ENCODE data around the gene GHRHR.

Gene GHRHR

GRCh38 chr7:30965372-30965771 lies 1.6 kb downstream of the GHRHR start:
- TF ChIP-seq CTCF (IDR thresholded peaks at IDR 0.05): no peak
- DNase-seq (ENCODE audit: low spot score): no peak
- no peak overlapping the region for H3K27ac ChIP-seq
- no peak overlapping the region for H3K4me3 ChIP-seq

GRCh38 chr7:30965883-30966282 lies 2.1 kb downstream of the GHRHR start:
- TF ChIP-seq CTCF (IDR thresholded peaks at IDR 0.05): no peak
- DNase-seq (ENCODE audit: low spot score): no peak
- H3K4me3 ChIP-seq: no peak overlapping the region
- no peak overlapping the region for H3K27ac ChIP-seq

DNA sequence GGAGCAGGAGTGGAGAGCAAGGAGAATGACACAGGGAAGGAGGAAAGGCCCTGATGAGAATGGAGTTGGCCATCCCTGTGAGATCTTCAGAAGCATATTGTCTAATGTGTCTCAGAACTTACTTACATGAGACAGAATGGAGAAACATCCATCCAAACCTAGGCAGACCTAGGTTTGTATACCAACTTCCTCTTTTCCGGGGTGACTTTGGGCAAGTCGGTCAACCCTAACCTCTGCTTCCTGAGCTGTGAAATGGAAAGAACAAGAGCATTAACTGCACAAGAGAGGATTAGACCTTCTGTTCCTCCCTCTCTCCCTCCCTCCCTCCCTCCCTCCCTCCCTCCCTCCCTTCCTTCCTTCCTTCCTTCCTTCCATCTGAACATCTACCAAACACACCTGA lies 4.5 kb downstream of the GHRHR start:
- TF ChIP-seq CTCF (IDR thresholded peaks at IDR 0.05): no peak
- no peak overlapping the region for H3K27ac ChIP-seq
- DNase-seq (ENCODE audit: low spot score): no peak
- no peak overlapping the region for H3K4me3 ChIP-seq

GRCh38 chr7:30968747-30969603 lies 5.2 kb downstream of the GHRHR start:
- Histone ChIP-seq H3K4me3 (no peak overlapping the region), H3K27ac (no peak overlapping the region)
- TF ChIP-seq CTCF (IDR thresholded peaks at IDR 0.05): no peak
- no peak for DNase-seq (ENCODE audit: low spot score)

- Histone ChIP-seq H3K27ac (no peak overlapping the region), H3K4me3 (no peak overlapping the region)
- TF ChIP-seq CTCF (IDR thresholded peaks at IDR 0.05): no peak
- DNase-seq (ENCODE audit: low spot score): no peak
These were observed 5.8 kb downstream of the GHRHR start for GRCh38 chr7:30969604-30969970.

GRCh38 chr7:30970074-30970473 lies 6.3 kb downstream of the GHRHR start:
- Histone ChIP-seq H3K27ac (no peak overlapping the region), H3K4me3 (no peak overlapping the region)
- TF ChIP-seq CTCF (IDR thresholded peaks at IDR 0.05): no peak
- no peak for DNase-seq (ENCODE audit: low spot score)

- no peak for DNase-seq (ENCODE audit: low spot score)
- Histone ChIP-seq H3K4me3 (no peak overlapping the region), H3K27ac (no peak overlapping the region)
- no peak for TF ChIP-seq CTCF (IDR thresholded peaks at IDR 0.05)
These were observed 6.9 kb downstream of the GHRHR start for GRCh38 chr7:30970594-30971094.
